Adrenal gland (tissue), 5 donors: ENCODE results near the gene POLR2J2.
"Not testable (repeated sequence)": the region's sequence is repeated elsewhere in the genome, so short reads cannot be mapped to it uniquely, and the experiment has no call there.

Experiments used
- POLR2A ChIP-seq, 2 donors: fragments of 450-650 bp; IDR thresholded peaks; one replicate each; pipeline ENCODE4 v1.6.1; 2017; ENCODE audit warnings: antibody characterized with exemption in 2 of 2, mild to moderate bottlenecking in 2 of 2, moderate library complexity in 1 of 2
- TF ChIP-seq, protein P1 (sequence below), 6 experiments: fragments of 450-650 bp in 4 of 6; fragments of 200-600 bp in 2 of 6; sonication (generic) in 1 of 6; IDR thresholded peaks; 1 replicate in 5 of 6; 2 replicates in 1 of 6; pipeline versions ENCODE4 v1.5.1 to v1.8.0; 2016 to 2021; ENCODE audit warnings: antibody characterized with exemption in 6 of 6, mild to moderate bottlenecking in 2 of 6, moderate library complexity in 1 of 6
- donor health status: DM: no; HTN: no; CAD: no.

DNA sequence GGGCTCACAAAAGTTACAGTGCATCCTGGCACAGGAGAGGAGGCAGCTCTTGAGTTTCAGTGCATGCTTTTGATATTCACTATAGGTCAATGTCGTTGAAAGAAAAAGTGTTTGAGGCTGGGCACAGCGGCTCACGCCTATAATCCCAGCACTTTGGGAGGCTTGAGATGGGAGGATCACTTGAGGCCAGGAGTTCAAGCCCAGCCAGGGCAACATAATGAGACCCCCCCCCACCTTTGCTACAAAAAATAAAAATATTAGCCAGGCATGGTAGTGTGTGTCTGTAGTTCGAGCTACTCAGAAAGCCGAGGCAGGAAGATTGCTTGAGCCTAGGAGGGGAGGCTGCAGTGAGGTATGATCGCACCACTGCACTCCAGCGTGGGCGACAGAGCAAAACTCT lies 53.3 kb downstream of the POLR2J2 start:
- TF ChIP-seq, protein P1, sequence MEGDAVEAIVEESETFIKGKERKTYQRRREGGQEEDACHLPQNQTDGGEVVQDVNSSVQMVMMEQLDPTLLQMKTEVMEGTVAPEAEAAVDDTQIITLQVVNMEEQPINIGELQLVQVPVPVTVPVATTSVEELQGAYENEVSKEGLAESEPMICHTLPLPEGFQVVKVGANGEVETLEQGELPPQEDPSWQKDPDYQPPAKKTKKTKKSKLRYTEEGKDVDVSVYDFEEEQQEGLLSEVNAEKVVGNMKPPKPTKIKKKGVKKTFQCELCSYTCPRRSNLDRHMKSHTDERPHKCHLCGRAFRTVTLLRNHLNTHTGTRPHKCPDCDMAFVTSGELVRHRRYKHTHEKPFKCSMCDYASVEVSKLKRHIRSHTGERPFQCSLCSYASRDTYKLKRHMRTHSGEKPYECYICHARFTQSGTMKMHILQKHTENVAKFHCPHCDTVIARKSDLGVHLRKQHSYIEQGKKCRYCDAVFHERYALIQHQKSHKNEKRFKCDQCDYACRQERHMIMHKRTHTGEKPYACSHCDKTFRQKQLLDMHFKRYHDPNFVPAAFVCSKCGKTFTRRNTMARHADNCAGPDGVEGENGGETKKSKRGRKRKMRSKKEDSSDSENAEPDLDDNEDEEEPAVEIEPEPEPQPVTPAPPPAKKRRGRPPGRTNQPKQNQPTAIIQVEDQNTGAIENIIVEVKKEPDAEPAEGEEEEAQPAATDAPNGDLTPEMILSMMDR (IDR thresholded peaks at IDR 0.05) = not testable (repeated sequence)
- not testable (repeated sequence) for TF ChIP-seq POLR2A (IDR thresholded peaks at IDR 0.05)
